K562 (cell line): ENCODE data around the gene TMEM184B. TPM values are rescaled to one million over a fixed set of nuclear protein-coding genes. Genes with fewer than 3 reads are reported as not detected.

Experiments
- ATAC-seq: fragments of 200-7000 bp; cut with Tn5 transposase; 3 replicates; pipeline ENCODE4 v1.9.1; 2020; ENCODE audit warnings: moderate library complexity
- BruUV-seq: library from RNA; stranded (reverse); fragments of 400-500 nt; replicated peaks from 2 replicates; lab custom pipeline; 2021; lab: Mats Ljungman, UMichigan
- CTCF ChIA-PET: fragments of 300-600 bp; formaldehyde crosslinking; extraction: SDS; loops from one replicate; lab custom pipeline; 2021; ENCODE audit warnings: low intra/inter-chr PET ratio; lab: Yijun Ruan, JAX
- POLR2A ChIA-PET: fragments of 300-600, 350-650 bp; sonication (Branson Sonifier 250); formaldehyde crosslinking; extraction: SDS; loops from one replicate; lab custom pipeline; 2021; ENCODE audit warnings: antibody characterized with exemption, inconsistent platforms; lab: Yijun Ruan, JAX
- DNase-seq, 4 experiments: peaks; one replicate each; pipeline versions ENCODE4 v3.0.0 to v3.0.0-alpha.2; 2011 to 2018; ENCODE audit warnings: low spot score in 3 of 4, mixed read lengths in 3 of 4; ENCODE audit errors: extremely low read depth in 1 of 4
- FAIRE-seq: peaks from 2 replicates; lab custom pipeline; 2011; peaks lifted over from hg19 to GRCh38; lab: Jason Lieb, UNC
- H2AFZ ChIP-seq: 2 replicates; pipeline ENCODE4 v1.6.0; 2011; ENCODE audit warnings: low read depth, low read length, control low read depth, inconsistent platforms
- H3K27ac ChIP-seq: fragments of 200-600 bp; 3 replicates; pipeline ENCODE4 v1.8.0; 2011; ENCODE audit warnings: low read depth, mild to moderate bottlenecking, control low read depth, inconsistent platforms, low read length, moderate library complexity, mixed read lengths; ENCODE audit errors: extremely low read depth
- H3K27me3 ChIP-seq, 2 experiments: fragments of 300-600 bp in 1 of 2; 2 replicates in 1 of 2; 3 replicates in 1 of 2; pipeline versions ENCODE4 v1.6.0 to v1.8.0; 2011; ENCODE audit warnings: inconsistent platforms in 2 of 2, low read length in 2 of 2, mild to moderate bottlenecking in 1 of 2, mixed read lengths in 1 of 2, moderate library complexity in 1 of 2; ENCODE audit not compliant: control insufficient read depth in 2 of 2, insufficient read depth in 2 of 2
- H3K36me3 ChIP-seq: fragments of 300-600 bp; 3 replicates; pipeline ENCODE4 v1.8.0; 2011; ENCODE audit warnings: mild to moderate bottlenecking, low read length, inconsistent platforms; ENCODE audit not compliant: control insufficient read depth, insufficient read depth
- H3K4me1 ChIP-seq, 2 experiments: fragments of 200-600 bp in 1 of 2; replicated peaks in 1 of 2; 2 replicates in 1 of 2; 3 replicates in 1 of 2; pipeline versions ENCODE4 v1.5.1 to v1.8.0; 2011; ENCODE audit warnings: inconsistent platforms in 2 of 2, low read length in 2 of 2, mild to moderate bottlenecking in 1 of 2, mixed read lengths in 1 of 2, moderate library complexity in 1 of 2; ENCODE audit not compliant: control insufficient read depth in 2 of 2, insufficient read depth in 2 of 2
- H3K4me2 ChIP-seq: 2 replicates; pipeline ENCODE4 v1.6.1; 2011; ENCODE audit warnings: low read length, control low read depth, inconsistent platforms, mixed read lengths; ENCODE audit not compliant: insufficient read depth
- H3K4me3 ChIP-seq: fragments of 200-600 bp; sonication (generic), shearing (Covaris generic); 2 replicates; pipeline ENCODE4 v1.5.1; 2016; ENCODE audit warnings: control low read depth, inconsistent platforms
- H3K79me2 ChIP-seq: fragments of 200-600 bp; 3 replicates; pipeline ENCODE4 v1.8.0; 2011; ENCODE audit warnings: low read length, inconsistent platforms; ENCODE audit not compliant: control insufficient read depth, insufficient read depth
- H3K9ac ChIP-seq, 2 experiments: 2 replicates each; pipeline versions ENCODE4 v1.6.0 to v1.6.1; 2011; ENCODE audit warnings: low read depth in 2 of 2, low read length in 2 of 2, control low read depth in 1 of 2, inconsistent platforms in 1 of 2, mild to moderate bottlenecking in 1 of 2, mixed read lengths in 1 of 2; ENCODE audit not compliant: insufficient read depth in 1 of 2
- H3K9me1 ChIP-seq: one replicate; pipeline ENCODE4 v1.6.0; 2011; ENCODE audit warnings: inconsistent platforms, mild to moderate bottlenecking, low read length, moderate library complexity; ENCODE audit not compliant: control insufficient read depth, insufficient read depth
- H3K9me3 ChIP-seq: replicated peaks from 2 replicates; pipeline ENCODE4 v1.5.1; 2011; ENCODE audit warnings: low read depth, low read length, inconsistent platforms; ENCODE audit not compliant: control insufficient read depth, insufficient read depth
- H4K20me1 ChIP-seq: replicated peaks from 2 replicates; pipeline ENCODE4 v1.6.1; 2011; ENCODE audit warnings: low read length, inconsistent platforms, mixed read lengths; ENCODE audit not compliant: control insufficient read depth, insufficient read depth
- AFF4 ChIP-seq: sonication (generic); formaldehyde crosslinking; IDR thresholded peaks from 2 replicates; pipeline ENCODE4 v1.8.0; 2023; ENCODE audit warnings: mild to moderate bottlenecking, missing genetic modification reagents
- PHF20 ChIP-seq: fragments of 450-650 bp; IDR thresholded peaks from 2 replicates; pipeline ENCODE4 v1.6.1; 2018; ENCODE audit not compliant: partially characterized antibody
- PRMT5 ChIP-seq: sonication (generic); formaldehyde crosslinking; IDR thresholded peaks from 2 replicates; pipeline ENCODE4 v1.5.0; 2020; ENCODE audit warnings: missing genetic modification reagents
- SIN3B ChIP-seq: fragments of 450-650 bp; IDR thresholded peaks from 2 replicates; pipeline ENCODE4 v1.6.1; 2017; ENCODE audit warnings: low read depth, mild to moderate bottlenecking, moderate library complexity
- ZKSCAN1 ChIP-seq: fragments of 150-350 bp; IDR thresholded peaks from 2 replicates; pipeline ENCODE4 v1.6.1; 2016; ENCODE audit warnings: low read depth, low read length
- ZNF232 ChIP-seq: sonication (generic); formaldehyde crosslinking; IDR thresholded peaks from 2 replicates; pipeline ENCODE4 v1.8.0; 2022; ENCODE audit warnings: mild to moderate bottlenecking, missing genetic modification reagents
- WGBS: fragments of 100-300 bp; shearing (Covaris generic); methylation state at CpG from one replicate; pipeline ENCODE4 v1.1.6; 2016; ENCODE audit warnings: low coverage, mixed read lengths; ENCODE audit not compliant: insufficient coverage; ENCODE audit errors: missing lambda C conversion rate; 5-methylcytosine and 5-hydroxymethylcytosine counted together
- in situ Hi-C: fragments of 300-500 bp; cut with MboI; formaldehyde crosslinking; loops from 4 replicates; pipeline ENCODE4 v1.15.0; 2018; ENCODE audit warnings: inconsistent platforms, mixed read lengths
- intact Hi-C: fragments of 100-400 bp; cut with micrococcal nuclease; formaldehyde crosslinking; loops from 2 replicates; pipeline ENCODE4 v1.14.2; 2022
- polyA plus RNA-seq, 8 experiments: library from polyadenylated mRNA; depleted of rRNA in 4 of 8; stranded (reverse) in 5 of 8; unstranded in 3 of 8; fragments of >200 nt; fragmentation: Nextera tagmentation in 2 of 8; fragmentation: Illumina TruSeq in 1 of 8; extraction: Ambion mirVana in 2 of 8; extraction: Trizol in 1 of 8; gene quantifications; 2 replicates each; pipeline versions ENCODE4 v1.2.1 to v1.2.3, GENCODE V29; 2011 to 2014; ENCODE audit warnings: inconsistent platforms in 1 of 8, missing spikeins in 1 of 8
- total RNA-seq, 7 experiments: library from RNA; depleted of rRNA in 6 of 7; stranded (reverse); fragments of >200 nt in 6 of 7; fragmentation: Illumina TruSeq in 2 of 7; extraction: Trizol in 2 of 7; gene quantifications; 2 replicates each; pipeline versions ENCODE4 v1.2.1 to v1.2.3, GENCODE V29; 2011 to 2021; ENCODE audit warnings: low replicate concordance in 1 of 7

The TMEM184B gene
- total and polyA plus RNA-seq, 9 of the 15 experiments (the other 6 are each of a cell fraction or from before 2014, with no cell fraction given) = 0.31 to 25.1 (median 6.2) TPM

GRCh38 chr22:38226853-38227649 lies 45.8 kb downstream of the TMEM184B start (continued):
- TF ChIP-seq AFF4 (CRISPR knock-in tag) = no peak

- Histone ChIP-seq H2AFZ (no peak overlapping the region), H3K9me3 (no peaks in the 10 kb centered on the region), H3K4me1 (peaks cover 0 to 18% of the 10 kb centered on the region in 2 experiments; a peak in 1 of 5 replicates), H3K36me3 (peaks cover 2% of the 10 kb centered on the region; the same call in 1 of the 3 replicates), H3K4me3 (no peak overlapping the region), H3K9me1 (no peaks in the 10 kb centered on the region), H3K27ac (no peak overlapping the region), H3K79me2 (no peaks in the 10 kb centered on the region), H4K20me1 (no peaks in the 10 kb centered on the region), H3K9ac (no peak overlapping the region; a peak in 1 of 4 replicates), H3K27me3 (no peaks in the 10 kb centered on the region), H3K4me2 (no peak overlapping the region)
- ChIA-PET POLR2A (interaction anchor here (0.9 kb wide), 1 partner anchor 112 kb away, joined by 4 read pairs; no protein-coding TSS in a partner anchor), CTCF (no interaction called here)
- DNase-seq = no peak
- TF ChIP-seq PRMT5 (CRISPR knock-in tag) (no peak), ZKSCAN1 (peak; percentile 37; the same call in 1 of the 2 replicates), ZNF232 (no peak), PHF20 (no peak), SIN3B (no peak)
- WGBS = 56% methylated on average over 1 of the region's 12 CpGs
- in situ Hi-C loops = no loop called here
- no TSS peak for BruUV-seq
- intact Hi-C loops = no loop called here
- ATAC-seq = no peak
- no peak for FAIRE-seq
Observed at GRCh38 chr22:38223289-38223960, 49.4 kb downstream of the TMEM184B start.
